MM.1S (cell line): Measurements from ENCODE around the gene FNDC5.
A peak's percentile ranks its signal among the peaks of the same experiment; 100 is the strongest.

Source experiments
- DNase-seq: peaks from one replicate; pipeline ENCODE4 v3.0.0-alpha.2; 2015
- H2AFZ ChIP-seq: fragments of 300-600 bp; sonication (generic); 2 replicates; pipeline ENCODE4 v1.6.0; 2016; ENCODE audit warnings: antibody characterized with exemption, low read length
- H3F3A ChIP-seq: fragments of 300-600 bp; sonication (generic); 2 replicates; pipeline ENCODE4 v1.6.1; 2016; ENCODE audit warnings: mild to moderate bottlenecking, antibody characterized with exemption, low read length, moderate library complexity, mixed read lengths; ENCODE audit not compliant: insufficient read depth
- H3K27ac ChIP-seq: fragments of 300-600 bp; sonication (generic); 2 replicates; pipeline ENCODE4 v1.5.1; 2016; ENCODE audit warnings: mild to moderate bottlenecking, low read length
- H3K27me3 ChIP-seq: fragments of 300-600 bp; sonication (generic); replicated peaks from 2 replicates; pipeline ENCODE4 v1.6.0; 2016; ENCODE audit warnings: low read length; ENCODE audit not compliant: insufficient read depth
- H3K36me3 ChIP-seq: fragments of 300-600 bp; sonication (generic); replicated peaks from 2 replicates; pipeline ENCODE4 v1.6.1; 2016; ENCODE audit warnings: mild to moderate bottlenecking, low read length, mixed read lengths; ENCODE audit not compliant: insufficient read depth
- H3K4me1 ChIP-seq: fragments of 300-600 bp; sonication (generic); 2 replicates; pipeline ENCODE4 v1.6.1; 2016; ENCODE audit warnings: low read length, mixed read lengths
- H3K4me2 ChIP-seq: fragments of 300-600 bp; sonication (generic); 2 replicates; pipeline ENCODE4 v1.6.0; 2016; ENCODE audit warnings: low read depth, low read length
- H3K4me3 ChIP-seq: fragments of 300-600 bp; sonication (generic); 2 replicates; pipeline ENCODE4 v1.5.1; 2016; ENCODE audit warnings: low read length, mixed read lengths
- H3K79me2 ChIP-seq: fragments of 300-600 bp; sonication (generic); 2 replicates; pipeline ENCODE4 v1.6.1; 2016; ENCODE audit warnings: mixed run types, low read length, mixed read lengths
- H3K9ac ChIP-seq: fragments of 300-600 bp; sonication (generic); 2 replicates; pipeline ENCODE4 v1.6.1; 2016; ENCODE audit warnings: low read length, mixed read lengths
- H3K9me2 ChIP-seq: fragments of 300-600 bp; sonication (generic); replicated peaks from 2 replicates; pipeline ENCODE4 v1.6.1; 2016; ENCODE audit warnings: mild to moderate bottlenecking, low read length, mixed read lengths; ENCODE audit not compliant: insufficient read depth
- H3K9me3 ChIP-seq: fragments of 300-600 bp; sonication (generic); replicated peaks from 2 replicates; pipeline ENCODE4 v1.6.1; 2016; ENCODE audit warnings: mild to moderate bottlenecking, low read length, mixed read lengths; ENCODE audit not compliant: insufficient read depth
- H4K20me1 ChIP-seq: fragments of 300-600 bp; sonication (generic); 2 replicates; pipeline ENCODE4 v1.6.1; 2016; ENCODE audit warnings: mild to moderate bottlenecking, low read length, moderate library complexity, mixed read lengths; ENCODE audit not compliant: insufficient read depth
- CTCF ChIP-seq: fragments of 300-600 bp; sonication (generic); IDR thresholded peaks from 2 replicates; pipeline ENCODE4 v1.5.1; 2016; ENCODE audit warnings: antibody characterized with exemption, low read length, mixed read lengths
- EZH2 ChIP-seq: fragments of 300-600 bp; sonication (generic); optimal IDR thresholded peaks from 2 replicates; pipeline ENCODE3; 2017; ENCODE audit warnings: low read depth, mild to moderate bottlenecking, antibody characterized with exemption, low read length, mixed read lengths
- EZH2phosphoT487 ChIP-seq: fragments of 300-600 bp; sonication (generic); IDR thresholded peaks from 2 replicates; pipeline ENCODE4 v1.6.1; 2018; ENCODE audit warnings: antibody characterized with exemption, low read length

The FNDC5 gene

DNA sequence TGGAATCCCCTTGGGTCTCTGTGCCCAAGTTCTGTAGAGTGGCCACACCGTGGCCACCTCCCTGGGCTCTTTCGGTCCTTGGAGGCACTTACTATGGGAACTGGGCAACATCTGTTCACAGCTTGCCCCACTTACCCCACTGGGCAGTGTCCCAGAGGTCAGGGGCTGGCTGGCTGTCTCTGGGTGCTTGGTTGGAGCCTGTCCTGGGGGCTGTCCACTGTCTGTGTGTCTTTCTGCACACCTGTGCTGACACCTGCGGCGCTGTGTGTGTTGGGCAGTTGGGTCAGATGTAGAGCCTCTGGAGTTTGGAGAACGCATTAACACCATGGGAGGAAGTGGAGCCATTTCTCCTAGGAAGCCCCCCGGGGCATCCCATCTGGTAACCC lies 31.8 kb upstream of the FNDC5 start:
- Histone ChIP-seq H2AFZ (no peak overlapping the region), H3K36me3 (no peaks in the 10 kb centered on the region), H3K9me2 (no peaks in the 10 kb centered on the region), H3K4me3 (no peak overlapping the region), H3K79me2 (no peaks in the 10 kb centered on the region), H4K20me1 (no peaks in the 10 kb centered on the region), H3K4me2 (no peak overlapping the region), H3K27ac (no peak overlapping the region), H3K9ac (no peak overlapping the region), H3K4me1 (no peaks in the 10 kb centered on the region), H3K9me3 (no peaks in the 10 kb centered on the region), H3K27me3 (peaks cover 11% of the 10 kb centered on the region), H3F3A (no peaks in the 10 kb centered on the region)
- no peak for DNase-seq
- TF ChIP-seq EZH2 = no peak
- TF ChIP-seq CTCF = no peak
- no peak for TF ChIP-seq EZH2phosphoT487

DNA sequence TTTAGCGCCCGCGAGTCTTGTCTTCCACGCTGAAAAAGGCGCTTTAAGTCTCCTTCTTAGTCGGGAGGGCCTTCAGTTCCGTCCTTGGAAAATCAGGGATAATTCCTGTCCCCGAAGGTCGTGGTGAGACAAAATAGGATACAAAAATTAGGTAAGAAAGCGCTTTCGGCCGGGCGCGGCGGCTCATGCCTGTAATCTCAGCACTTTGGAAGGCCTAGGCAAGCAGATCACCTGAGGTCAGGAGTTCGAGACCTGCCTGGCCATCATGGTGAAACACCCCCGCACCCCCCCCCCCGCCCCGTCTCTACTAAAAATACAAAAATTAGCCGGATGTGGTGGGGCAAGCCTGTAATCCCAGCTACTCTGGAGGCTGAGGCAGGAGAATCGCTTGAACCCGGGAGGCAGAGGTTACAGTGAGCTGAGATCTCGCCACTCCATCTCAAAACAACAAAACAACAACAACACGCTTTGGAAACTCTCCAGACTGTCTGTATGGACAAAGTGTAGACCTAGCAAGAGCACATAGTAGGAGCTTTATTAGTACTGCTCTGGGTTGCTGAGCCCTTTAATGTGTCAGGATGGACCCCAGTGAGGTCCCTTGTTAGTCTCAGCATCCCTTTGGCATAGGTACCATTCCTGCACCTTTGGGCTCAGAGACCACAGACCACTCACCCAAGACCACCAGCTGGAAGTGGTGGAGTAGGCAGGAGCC lies 31.3 kb upstream of the FNDC5 start:
- Histone ChIP-seq H3K9ac (no peak overlapping the region; the same call in 1 of the 2 replicates), H3K27me3 (peaks cover 11% of the 10 kb centered on the region), H3K9me3 (no peaks in the 10 kb centered on the region), H3F3A (no peaks in the 10 kb centered on the region), H3K4me2 (peak overlapping the region; percentile 85), H3K36me3 (no peaks in the 10 kb centered on the region), H2AFZ (peak overlapping the region; percentile 87; the same call in 1 of the 2 replicates), H3K4me3 (peak overlapping the region; percentile 59; the same call in 1 of the 2 replicates), H3K79me2 (no peaks in the 10 kb centered on the region), H3K9me2 (no peaks in the 10 kb centered on the region), H3K4me1 (no peaks in the 10 kb centered on the region), H3K27ac (no peak overlapping the region), H4K20me1 (no peaks in the 10 kb centered on the region)
- no peak for TF ChIP-seq CTCF
- TF ChIP-seq EZH2 = no peak
- no peak for TF ChIP-seq EZH2phosphoT487
- no peak for DNase-seq

DNA sequence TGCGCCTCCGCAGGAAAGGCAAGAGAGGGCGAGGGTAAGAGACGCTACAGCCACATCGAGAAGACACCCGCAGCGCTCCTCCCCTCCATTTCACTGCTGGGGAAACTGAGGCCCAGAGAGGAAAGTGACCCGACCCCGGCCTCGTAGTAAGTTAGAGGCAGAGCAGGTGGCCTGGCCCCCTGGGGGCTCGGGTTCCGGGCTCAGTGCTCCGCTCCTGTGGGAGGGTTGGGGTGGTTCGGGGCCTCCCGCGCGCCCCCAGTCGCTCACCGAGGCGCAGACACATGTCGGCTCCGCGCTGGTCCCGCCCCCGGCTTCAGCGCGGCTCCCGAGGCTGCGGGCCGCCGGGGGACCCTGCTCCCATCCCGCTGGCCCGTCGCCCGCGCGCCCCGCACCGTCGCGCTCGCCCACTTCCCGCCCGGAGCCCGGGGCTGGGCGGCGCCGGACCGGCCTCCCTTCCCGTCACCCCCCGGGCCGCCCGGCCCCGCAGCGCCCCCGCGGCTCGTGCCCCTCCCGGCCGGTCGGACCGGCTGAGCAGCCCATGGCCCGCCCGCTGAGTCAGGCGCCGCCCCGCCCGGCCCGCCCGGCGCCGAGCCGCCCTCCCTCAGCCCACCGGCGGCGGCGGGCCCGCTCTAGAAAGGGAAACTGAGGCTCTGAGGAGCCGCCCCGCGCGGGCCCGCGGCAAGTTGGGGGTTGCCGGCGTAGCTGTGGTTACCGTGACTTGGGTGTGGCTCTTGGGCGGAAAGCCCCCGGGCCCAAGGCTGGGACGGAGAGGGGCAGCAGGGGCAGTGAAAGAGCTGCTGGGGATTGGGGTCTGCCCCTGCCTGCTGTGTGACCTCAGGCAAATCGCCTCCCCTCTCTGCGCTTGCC lies 30.5 kb upstream of the FNDC5 start, which contains the start of gene TMEM54:
TMEM54 (minus strand) TSS at position 434 of the 867 bp plus-strand sequence; CDS start at position 283, 151 bp downstream.
- peaks cover 11% of the 10 kb centered on the region for H3K27me3 ChIP-seq
- no peak within 1 kb of the TSS for H3K27ac ChIP-seq
- no peak for TF ChIP-seq CTCF
- no peak for TF ChIP-seq EZH2
- TF ChIP-seq EZH2phosphoT487 = no peak
- H4K20me1 ChIP-seq = no peaks in the 10 kb centered on the region
- H3K79me2 ChIP-seq = no peaks in the 10 kb centered on the region
- H3K4me2 ChIP-seq = peak within 1 kb of the TSS; percentile 85
- no peaks in the 10 kb centered on the region for H3K9me3 ChIP-seq
- peak within 1 kb of the TSS; percentile 87 for H2AFZ ChIP-seq
- H3K36me3 ChIP-seq = no peaks in the 10 kb centered on the region
- no peak for DNase-seq
- H3K4me1 ChIP-seq = no peaks in the 10 kb centered on the region
- peak within 1 kb of the TSS; percentile 59 for H3K4me3 ChIP-seq
- H3K9ac ChIP-seq = no peak within 1 kb of the TSS; the same call in 1 of the 2 replicates
- H3F3A ChIP-seq = no peaks in the 10 kb centered on the region
- H3K9me2 ChIP-seq = no peaks in the 10 kb centered on the region
